ENCODE results near the gene OPRD1. TPM values are rescaled to one million over a fixed set of nuclear protein-coding genes. Genes with fewer than 3 reads are reported as not detected.
A peak's percentile ranks its signal among the peaks of the same experiment; 100 is the strongest.

OPRD1 gene
- total RNA-seq = not detected
- polyA plus RNA-seq = under 1 TPM in 1 of 2 donors, not detected in 1; 0.01 TPM

GRCh38 chr1:28811766-28812668, at the start of gene OPRD1:
Gene OPRD1 (plus strand): TSS chr1:28812170. CDS start chr1:28812384, 214 bp downstream.
- H3K27ac ChIP-seq (ENCODE audit: low read depth in 1 of 2, low read length in 2 of 2) = no peak within 1 kb of the TSS
- WGBS = 4% methylated on average over 108 of the region's 108 CpGs
- no peaks in the 10 kb centered on the region for H3K36me3 ChIP-seq (ENCODE audit: control insufficient read depth in 4 of 4, insufficient read depth in 3 of 4, low read depth in 1 of 4, low read length in 3 of 4)
- no peak within 1 kb of the TSS for H3K9ac ChIP-seq (ENCODE audit: low read depth in 1 of 2, low read length in 2 of 2)
- TF ChIP-seq FOXA1 (IDR thresholded peaks at IDR 0.05) (no peak), YY1 (IDR thresholded peaks at IDR 0.05) (no peak), CTCF (IDR thresholded peaks at IDR 0.05; ENCODE audit: low read depth, low read length, missing input control) (no peak), RAD21 (IDR thresholded peaks at IDR 0.05) (no peak), EGR1 (IDR thresholded peaks at IDR 0.05; ENCODE audit: low read depth in 2 of 2) (no peak), JUND (IDR thresholded peaks at IDR 0.05) (no peak), RXRA (IDR thresholded peaks at IDR 0.05) (no peak), GABPA (IDR thresholded peaks at IDR 0.05 in 1 of 2, conservative IDR thresholded peaks at IDR 0.05 in 1 of 2) (no peak), SP1 (IDR thresholded peaks at IDR 0.05) (no peak), HNF4G (IDR thresholded peaks at IDR 0.05) (no peak), REST (IDR thresholded peaks at IDR 0.05) (no peak), ATF3 (IDR thresholded peaks at IDR 0.05) (no peak), TAF1 (conservative IDR thresholded peaks at IDR 0.05) (no peak), MAX (IDR thresholded peaks at IDR 0.05) (no peak), FOXA2 (IDR thresholded peaks at IDR 0.05) (no peak), NR2F2 (IDR thresholded peaks at IDR 0.05) (no peak)
- peak within 1 kb of the TSS in 1 of 3 donors; percentile 7 for H3K4me3 ChIP-seq (ENCODE audit: low read depth in 1 of 3, low read length in 3 of 3)
- H3K4me1 ChIP-seq (ENCODE audit: control insufficient read depth in 4 of 4, insufficient read depth in 4 of 4, low read length in 3 of 4) = peaks cover 0 to 4% (median 0%) of the 10 kb centered on the region in 4 donors
- no peak for DNase-seq (ENCODE audit: low spot score)
- H3K9me3 ChIP-seq (ENCODE audit: control insufficient read depth in 4 of 4, low read length in 3 of 4) = no peaks in the 10 kb centered on the region
- peaks cover 4 to 18% (median 10%) of the 10 kb centered on the region in 4 donors for H3K27me3 ChIP-seq (ENCODE audit: control insufficient read depth in 4 of 4, insufficient read depth in 4 of 4, low read length in 3 of 4)
